Stimulated activated CD8-positive, alpha-beta memory T cell treated with anti-CD3 and anti-CD28 coated beads, Interleukin-7, amount 100 ng/mL, for 24 hours (primary cell): Measurements from ENCODE around the gene ADGRG3.
"Not testable (repeated sequence)": the region's sequence is repeated elsewhere in the genome, so short reads cannot be mapped to it uniquely, and the experiment has no call there.

Experiments
- DNase-seq: peaks from one replicate; pipeline ENCODE4 v3.0.0-alpha.2; 2020; ENCODE audit warnings: low read depth

The ADGRG3 gene

GRCh38 chr16:57663917-57664661 is 4.0 kb upstream of the ADGRG3 start:
- DNase-seq: no peak

- DNase-seq: no peak
These were observed 3.5 kb upstream of the ADGRG3 start for GRCh38 chr16:57664662-57665025.

DNA sequence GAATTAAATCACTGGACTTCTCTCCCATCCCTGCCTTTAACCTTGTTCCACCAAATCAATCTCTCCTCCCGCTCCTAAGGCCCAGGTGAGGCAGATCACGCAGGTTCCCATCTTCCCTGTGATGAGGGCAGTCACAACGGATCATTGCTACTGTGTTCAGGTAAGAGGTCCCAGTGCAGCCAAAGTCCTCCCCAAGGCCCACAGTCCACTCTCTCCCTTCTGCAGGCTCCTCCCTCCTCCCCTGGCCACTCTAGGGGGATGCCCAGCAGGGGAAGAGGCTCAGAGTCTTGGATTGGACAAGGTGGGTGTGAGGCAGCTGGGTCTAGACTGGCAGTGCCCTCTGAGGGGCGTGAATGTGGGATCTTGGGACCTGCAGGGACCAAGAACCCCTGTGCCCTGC is 2.6 kb upstream of the ADGRG3 start:
- no peak for DNase-seq

DNA sequence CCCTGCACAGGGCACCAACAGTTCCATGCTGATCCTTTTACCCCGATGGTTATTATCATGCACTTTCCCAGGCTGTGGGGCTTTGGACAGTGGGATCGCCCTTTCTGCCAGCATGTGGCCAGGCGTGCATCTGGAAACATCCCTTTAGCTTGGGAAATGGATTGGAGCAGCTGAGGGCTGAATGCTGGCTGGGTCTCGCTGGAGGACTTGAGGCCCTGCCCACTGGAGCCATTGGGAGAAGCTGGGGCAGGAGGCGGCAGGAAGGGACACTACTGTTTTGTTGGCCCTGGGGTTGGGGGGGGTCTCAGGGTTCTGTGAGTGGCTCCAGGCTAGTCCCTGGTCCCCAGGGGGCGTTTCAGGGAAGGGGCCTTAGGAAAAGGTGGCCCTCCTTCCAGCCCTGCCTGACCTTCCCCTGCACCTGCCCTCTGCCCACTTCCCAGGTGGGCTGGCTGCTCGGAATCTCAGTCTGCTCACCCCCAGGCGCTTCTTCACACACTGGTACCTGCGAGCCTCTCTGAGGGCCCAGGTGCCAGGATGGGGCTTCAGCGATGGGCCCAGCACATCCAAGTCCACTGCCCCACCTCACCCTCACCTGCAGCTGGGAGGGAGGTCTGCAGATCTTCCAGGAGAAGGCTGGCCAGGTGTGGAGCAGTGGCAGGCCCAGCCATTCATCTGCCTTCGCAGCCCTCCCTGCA is 1.6 kb upstream of the ADGRG3 start:
- no peak for DNase-seq

GRCh38 chr16:57667048-57667525 is 1.0 kb upstream of the ADGRG3 start:
- no peak for DNase-seq

DNA sequence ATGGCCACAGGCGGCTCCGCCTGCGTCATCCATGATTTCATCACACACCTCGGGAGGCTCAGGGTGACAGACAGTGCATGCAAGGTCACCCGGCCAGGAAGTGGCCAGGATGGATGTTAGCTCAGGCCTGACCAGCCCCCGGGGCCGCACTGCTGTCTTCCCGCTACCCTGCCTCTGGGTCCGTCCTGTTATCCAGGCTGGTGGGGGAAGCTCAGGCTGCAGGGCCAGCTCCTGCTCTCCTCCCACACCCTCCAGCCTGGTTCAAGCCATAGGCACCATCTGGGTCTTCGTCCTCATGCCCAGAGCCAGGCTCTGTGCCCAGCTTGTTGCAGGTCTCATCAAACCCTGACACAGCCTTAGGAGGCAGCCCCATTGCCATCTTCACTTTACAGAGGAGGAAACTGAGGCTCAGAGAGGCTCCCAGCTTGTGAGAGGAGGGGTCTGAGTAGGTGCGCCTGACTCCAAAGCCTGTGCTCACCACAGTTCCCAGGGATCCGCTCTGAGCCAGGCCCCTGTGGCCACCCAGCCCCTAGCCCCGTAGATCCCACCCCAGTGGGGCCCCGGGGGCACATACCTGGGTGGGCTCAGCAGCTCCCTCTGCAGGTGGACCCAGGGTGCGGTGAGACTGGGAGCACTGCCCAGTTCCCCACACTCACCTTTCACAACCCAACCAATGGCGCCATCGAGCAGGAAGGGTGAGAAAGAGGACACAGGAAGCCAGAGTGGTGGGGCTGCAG is 412 bp upstream of the ADGRG3 start:
- no peak for DNase-seq

- DNase-seq: no peak
These were observed 747 bp downstream of the ADGRG3 start for GRCh38 chr16:57668630-57669475.

- DNase-seq: no peak
These were observed 1.5 kb downstream of the ADGRG3 start for GRCh38 chr16:57669476-57670162.

DNA sequence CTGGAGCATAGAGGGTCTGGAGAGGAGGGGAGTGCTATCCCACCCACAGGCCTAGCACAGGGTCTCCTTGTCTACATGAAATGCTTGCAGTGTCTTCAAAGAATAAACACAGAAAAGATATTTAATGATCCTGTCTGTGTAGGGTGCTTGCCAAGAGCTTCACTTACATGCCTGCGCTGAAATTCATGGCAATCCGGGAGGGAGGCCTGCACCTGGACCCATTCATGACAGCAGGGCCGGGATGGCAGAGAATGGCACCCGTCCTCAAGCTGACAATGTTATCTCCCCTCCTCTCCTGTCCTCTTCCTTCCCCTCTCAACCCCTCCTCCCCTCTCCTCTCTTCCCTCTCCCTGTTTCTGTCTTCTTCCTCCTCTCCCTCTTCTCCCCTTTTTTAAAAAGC is 2.1 kb downstream of the ADGRG3 start:
- DNase-seq: no peak

DNA sequence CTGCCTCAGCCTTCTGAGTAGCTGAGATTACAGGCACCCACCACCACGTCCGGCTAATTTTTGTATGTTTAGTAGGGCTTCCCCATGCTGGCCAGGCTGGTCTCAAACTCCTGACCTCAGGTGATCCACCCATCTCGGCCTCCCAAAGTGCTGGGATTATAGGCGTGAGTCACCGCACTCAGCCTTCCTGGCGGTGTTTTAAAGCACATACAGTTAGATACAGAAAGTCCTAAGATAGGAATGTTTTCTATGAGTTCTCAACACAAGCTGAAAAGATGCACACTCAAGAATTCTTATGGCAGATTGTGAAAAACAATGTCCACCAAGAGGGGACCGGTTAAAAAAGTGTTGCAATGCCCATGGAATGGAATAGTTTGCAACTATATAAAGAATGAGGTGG is 3.3 kb downstream of the ADGRG3 start:
- not testable (repeated sequence) for DNase-seq

- DNase-seq: no peak
These were observed 4.3 kb downstream of the ADGRG3 start for GRCh38 chr16:57672416-57672815.

GRCh38 chr16:57672824-57673223 is 4.7 kb downstream of the ADGRG3 start:
- DNase-seq: no peak

- DNase-seq: no peak
These were observed 7.8 kb downstream of the ADGRG3 start for GRCh38 chr16:57675741-57676551.

- DNase-seq: no peak
These were observed 8.5 kb downstream of the ADGRG3 start for GRCh38 chr16:57676553-57677085.

DNA sequence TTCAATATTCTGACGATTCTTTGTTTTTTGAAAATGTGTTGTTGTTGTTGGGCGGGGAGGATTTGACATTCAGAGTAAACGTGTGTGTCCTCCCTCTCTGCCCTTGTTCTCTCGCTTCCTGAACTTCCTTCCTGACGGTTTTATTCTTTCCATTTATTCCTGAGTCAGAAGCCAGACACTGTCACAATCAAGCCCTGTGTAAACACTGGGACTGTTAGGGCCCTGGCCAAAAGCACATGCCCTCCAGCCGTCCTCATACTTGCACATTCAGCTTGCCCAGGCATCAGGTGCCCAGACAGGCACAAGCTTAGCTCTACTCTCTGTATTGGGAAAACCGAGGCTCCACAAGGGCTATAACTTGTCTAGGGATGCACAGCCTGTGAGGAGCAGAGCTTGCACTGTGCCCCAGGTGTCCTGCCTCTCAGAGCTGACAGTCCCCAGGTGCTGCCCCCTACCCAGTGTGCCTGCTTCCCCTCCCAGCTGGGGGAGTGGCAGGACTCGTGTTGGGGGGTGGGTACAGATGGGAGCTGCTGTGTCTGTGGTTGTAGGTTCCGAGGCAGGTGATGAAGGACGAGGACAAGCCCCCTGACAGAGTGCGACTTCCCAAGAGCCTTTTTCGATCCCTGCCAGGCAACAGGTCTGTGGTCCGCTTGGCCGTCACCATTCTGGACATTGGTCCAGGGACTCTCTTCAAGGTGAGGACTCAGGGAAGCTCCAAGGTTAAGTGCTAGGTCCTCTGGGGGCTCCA is 9.7 kb downstream of the ADGRG3 start:
- no peak for DNase-seq

- no peak for DNase-seq
These were observed 10.9 kb downstream of the ADGRG3 start for GRCh38 chr16:57679016-57679415.

- DNase-seq: no peak
These were observed 11.8 kb downstream of the ADGRG3 start for GRCh38 chr16:57679767-57680482.

- DNase-seq: no peak
These were observed 12.8 kb downstream of the ADGRG3 start for GRCh38 chr16:57680842-57681375.
